GM12873 (cell line): Measurements from ENCODE around the gene RSBN1.

Experiments
- CTCF ChIP-seq: IDR thresholded peaks from 2 replicates; pipeline ENCODE4 v1.5.1; 2012; ENCODE audit warnings: low read depth, mild to moderate bottlenecking, moderate library complexity, low read length, control low read depth; ENCODE audit not compliant: insufficient read depth; ENCODE audit errors: missing control alignments

RSBN1 gene

GRCh38 chr1:113811888-113812660, at the start of gene RSBN1:
RSBN1 (minus strand) TSS chr1:113812476; CDS start chr1:113812412, 64 bp downstream.
- TF ChIP-seq CTCF = peak; percentile 15

- no peak for TF ChIP-seq CTCF
These were observed 49.4 kb upstream of the RSBN1 start for GRCh38 chr1:113861641-113862040.

- TF ChIP-seq CTCF = no peak
These were observed 48.6 kb upstream of the RSBN1 start for GRCh38 chr1:113860891-113861290.

GRCh38 chr1:113859478-113860175, 47.4 kb upstream of the RSBN1 start:
- no peak for TF ChIP-seq CTCF

- TF ChIP-seq CTCF = no peak
These were observed 46.7 kb upstream of the RSBN1 start for GRCh38 chr1:113858982-113859381.

GRCh38 chr1:113858418-113858817, 46.1 kb upstream of the RSBN1 start:
- TF ChIP-seq CTCF = no peak

GRCh38 chr1:113857776-113858175, 45.5 kb upstream of the RSBN1 start:
- TF ChIP-seq CTCF = no peak
